Neural cell (in vitro differentiated cells): Measurements from ENCODE around the gene EVPL.

Source experiments
- RAD21 ChIP-seq: fragments of 450-650 bp; conservative IDR thresholded peaks from 2 replicates; pipeline ENCODE4 v1.6.1; 2014; ENCODE audit warnings: antibody characterized with exemption, mild to moderate bottlenecking, moderate library complexity
- SMC3 ChIP-seq: fragments of 450-650 bp; conservative IDR thresholded peaks from 2 replicates; pipeline ENCODE4 v1.6.1; 2014; ENCODE audit warnings: antibody characterized with exemption, mild to moderate bottlenecking, moderate library complexity; ENCODE audit not compliant: poor library complexity
- TF ChIP-seq, protein P1 (sequence below): fragments of 450-650 bp; IDR thresholded peaks from 2 replicates; pipeline ENCODE4 v1.5.1; 2014; ENCODE audit warnings: antibody characterized with exemption, mild to moderate bottlenecking, moderate library complexity; ENCODE audit not compliant: poor library complexity, severe bottlenecking

DNA sequence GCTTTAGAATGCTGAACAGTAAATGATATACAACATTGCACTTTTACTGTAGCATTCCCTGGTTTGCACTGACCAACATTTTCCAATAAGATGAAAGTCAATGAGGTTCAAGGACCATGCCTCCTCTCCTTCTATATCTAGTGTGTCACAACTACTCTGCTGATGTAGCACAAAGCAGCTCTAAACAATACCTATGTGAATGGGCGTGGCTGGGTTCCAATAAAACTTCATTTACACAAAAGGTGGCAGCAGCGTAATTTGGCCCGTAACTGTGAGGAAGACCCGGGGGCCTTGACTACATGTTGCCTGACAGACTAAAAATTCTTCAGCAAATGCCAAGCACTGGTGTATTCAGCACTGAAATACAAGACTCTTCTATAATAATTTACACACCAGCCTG, 38.7 kb upstream of the EVPL start:
- TF ChIP-seq SMC3 (no peak), RAD21 (no peak)
- TF ChIP-seq, protein P1, sequence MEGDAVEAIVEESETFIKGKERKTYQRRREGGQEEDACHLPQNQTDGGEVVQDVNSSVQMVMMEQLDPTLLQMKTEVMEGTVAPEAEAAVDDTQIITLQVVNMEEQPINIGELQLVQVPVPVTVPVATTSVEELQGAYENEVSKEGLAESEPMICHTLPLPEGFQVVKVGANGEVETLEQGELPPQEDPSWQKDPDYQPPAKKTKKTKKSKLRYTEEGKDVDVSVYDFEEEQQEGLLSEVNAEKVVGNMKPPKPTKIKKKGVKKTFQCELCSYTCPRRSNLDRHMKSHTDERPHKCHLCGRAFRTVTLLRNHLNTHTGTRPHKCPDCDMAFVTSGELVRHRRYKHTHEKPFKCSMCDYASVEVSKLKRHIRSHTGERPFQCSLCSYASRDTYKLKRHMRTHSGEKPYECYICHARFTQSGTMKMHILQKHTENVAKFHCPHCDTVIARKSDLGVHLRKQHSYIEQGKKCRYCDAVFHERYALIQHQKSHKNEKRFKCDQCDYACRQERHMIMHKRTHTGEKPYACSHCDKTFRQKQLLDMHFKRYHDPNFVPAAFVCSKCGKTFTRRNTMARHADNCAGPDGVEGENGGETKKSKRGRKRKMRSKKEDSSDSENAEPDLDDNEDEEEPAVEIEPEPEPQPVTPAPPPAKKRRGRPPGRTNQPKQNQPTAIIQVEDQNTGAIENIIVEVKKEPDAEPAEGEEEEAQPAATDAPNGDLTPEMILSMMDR, result no peak
